Tibial nerve (tissue), 4 donors: ENCODE measurements around the gene FBXO44.

Experiments used
- CTCF ChIP-seq, 5 experiments: fragments of 200-600 bp in 3 of 5; fragments of 450-650 bp in 2 of 5; sonication (generic) in 3 of 5; IDR thresholded peaks; one replicate each; pipeline ENCODE4 v1.5.1; 2016 to 2019; ENCODE audit warnings: antibody characterized with exemption in 5 of 5, mild to moderate bottlenecking in 3 of 5, moderate library complexity in 2 of 5
- EP300 ChIP-seq, 2 donors: sonication (generic); formaldehyde crosslinking; IDR thresholded peaks; one replicate each; pipeline ENCODE4 v1.6.1; 2017; ENCODE audit warnings: antibody characterized with exemption in 2 of 2, mild to moderate bottlenecking in 1 of 2
- POLR2A ChIP-seq, 2 donors: fragments of 450-650 bp; IDR thresholded peaks; one replicate each; pipeline ENCODE4 v1.6.1; 2017; ENCODE audit warnings: antibody characterized with exemption in 2 of 2, mild to moderate bottlenecking in 2 of 2, moderate library complexity in 2 of 2

GRCh38 chr1:11701981-11702803 lies 47.5 kb downstream of the FBXO44 start:
- TF ChIP-seq CTCF (IDR thresholded peaks at IDR 0.05) (no peak), POLR2A (IDR thresholded peaks at IDR 0.05) (no peak), EP300 (IDR thresholded peaks at IDR 0.05) (no peak)
